ENCODE measurements around the gene PPDPF. TPM values are rescaled to one million over a fixed set of nuclear protein-coding genes. Genes with fewer than 3 reads are reported as not detected.
"Not testable (repeated sequence)": the region's sequence is repeated elsewhere in the genome, so short reads cannot be mapped to it uniquely, and the experiment has no call there.

PPDPF gene
- total and polyA plus RNA-seq, 3 donors from 2014 or later: 207 to 529 (median 431) TPM

GRCh38 chr20:63507083-63507743 is 13.4 kb upstream of the PPDPF start:
- intact Hi-C loops (cut with DNase I; ENCODE audit: low total_unique reads): no loop called here
- H3K4me3 ChIP-seq: no peak overlapping the region
- H3K4me1 ChIP-seq: no peaks in the 10 kb centered on the region
- no peaks in the 10 kb centered on the region for H3K36me3 ChIP-seq (ENCODE audit: low read depth, missing control alignments)
- DNase-seq: no peak
- H3K27me3 ChIP-seq: no peaks in the 10 kb centered on the region
- TF ChIP-seq POLR2A (IDR thresholded peaks at IDR 0.05): no peak
- no peak for TF ChIP-seq CTCF (IDR thresholded peaks at IDR 0.05)
- H3K9me3 ChIP-seq: no peaks in the 10 kb centered on the region
- WGBS, 2 donors: 92% methylated on average over 27 to 30 of the region's 30 CpGs
- no peak overlapping the region for H3K27ac ChIP-seq

GRCh38 chr20:63508072-63508768 is 12.3 kb upstream of the PPDPF start:
- Histone ChIP-seq H3K4me3 (no peak overlapping the region), H3K36me3 (ENCODE audit: low read depth, missing control alignments) (no peaks in the 10 kb centered on the region), H3K27ac (no peak overlapping the region), H3K27me3 (no peaks in the 10 kb centered on the region), H3K4me1 (no peaks in the 10 kb centered on the region), H3K9me3 (no peaks in the 10 kb centered on the region)
- intact Hi-C loops (cut with DNase I; ENCODE audit: low total_unique reads): no loop called here
- no peak for DNase-seq
- TF ChIP-seq POLR2A (IDR thresholded peaks at IDR 0.05): no peak
- no peak for TF ChIP-seq CTCF (IDR thresholded peaks at IDR 0.05)
- 86 to 91% methylated on average over 33 of the region's 33 CpGs for WGBS, 2 donors

GRCh38 chr20:63509088-63509564 is 11.4 kb upstream of the PPDPF start:
- H3K27ac ChIP-seq: no peak overlapping the region
- H3K9me3 ChIP-seq: no peaks in the 10 kb centered on the region
- DNase-seq: no peak
- H3K36me3 ChIP-seq (ENCODE audit: low read depth, missing control alignments): no peaks in the 10 kb centered on the region
- no peak for TF ChIP-seq POLR2A (IDR thresholded peaks at IDR 0.05)
- no peak for TF ChIP-seq CTCF (IDR thresholded peaks at IDR 0.05)
- H3K4me1 ChIP-seq: no peaks in the 10 kb centered on the region
- H3K27me3 ChIP-seq: no peaks in the 10 kb centered on the region
- no peak overlapping the region for H3K4me3 ChIP-seq
- intact Hi-C loops (cut with DNase I; ENCODE audit: low total_unique reads): no loop called here
- 78 to 91% methylated on average over 9 of the region's 9 CpGs for WGBS, 2 donors

GRCh38 chr20:63513207-63513606 is 7.4 kb upstream of the PPDPF start:
- Histone ChIP-seq H3K27me3 (no peaks in the 10 kb centered on the region), H3K36me3 (ENCODE audit: low read depth, missing control alignments) (no peaks in the 10 kb centered on the region), H3K9me3 (no peaks in the 10 kb centered on the region), H3K4me3 (no peak overlapping the region), H3K4me1 (no peaks in the 10 kb centered on the region), H3K27ac (no peak overlapping the region)
- intact Hi-C loops (cut with DNase I; ENCODE audit: low total_unique reads): no loop called here
- no peak for DNase-seq
- TF ChIP-seq CTCF (IDR thresholded peaks at IDR 0.05) (no peak), POLR2A (IDR thresholded peaks at IDR 0.05) (no peak)
- WGBS, 2 donors: 91 to 94% methylated on average over 3 of the region's 3 CpGs

- H3K27me3 ChIP-seq; H3K27ac ChIP-seq; DNase-seq; H3K4me3 ChIP-seq; intact Hi-C loops (cut with DNase I; ENCODE audit: low total_unique reads); H3K9me3 ChIP-seq; H3K36me3 ChIP-seq (ENCODE audit: low read depth, missing control alignments); H3K4me1 ChIP-seq: not testable (repeated sequence)
- 80% methylated on average over 10 of the region's 10 CpGs for WGBS, 2 donors
Measured at GRCh38 chr20:63514520-63514919, 6.0 kb upstream of the PPDPF start.

Data from testis (tissue), 3 donors.